ENCODE results near the gene SNED1.

The SNED1 gene

DNA sequence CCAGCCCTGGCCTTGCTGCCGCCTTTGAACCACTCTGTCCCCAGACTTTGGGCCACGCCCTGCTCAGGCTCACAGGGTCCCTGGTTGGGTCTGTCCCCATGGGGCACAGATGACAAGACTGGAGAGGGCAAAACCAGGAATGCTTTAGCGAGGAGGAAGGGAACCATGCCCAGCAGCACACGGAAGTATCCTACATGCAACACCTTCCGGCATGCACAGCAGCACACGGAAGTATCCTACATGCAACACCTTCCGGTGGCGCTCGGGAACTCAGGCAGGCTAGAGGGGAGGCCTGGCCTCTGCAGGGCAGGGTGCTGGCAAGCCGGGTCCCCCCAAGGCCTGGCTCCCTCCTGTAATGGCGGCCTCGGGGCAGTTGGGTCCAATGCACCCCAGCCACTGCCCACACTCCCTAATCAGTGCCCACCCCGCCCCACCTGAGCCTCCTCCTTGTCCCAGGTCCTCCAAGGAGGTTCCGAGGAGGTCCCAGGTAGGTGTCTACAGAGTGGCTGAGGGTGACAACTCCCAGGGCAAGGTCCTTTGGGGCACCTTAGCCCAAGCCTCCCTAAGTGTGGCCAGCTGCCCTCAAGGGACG, 33.6 kb upstream of the SNED1 start:
- ChIA-PET POLR2A (no interaction called here), CTCF (interaction anchor here (1.3 kb wide), 1 partner anchor 19 kb away, joined by 3 read pairs; no protein-coding TSS in a partner anchor)
- TF ChIP-seq, protein P1, sequence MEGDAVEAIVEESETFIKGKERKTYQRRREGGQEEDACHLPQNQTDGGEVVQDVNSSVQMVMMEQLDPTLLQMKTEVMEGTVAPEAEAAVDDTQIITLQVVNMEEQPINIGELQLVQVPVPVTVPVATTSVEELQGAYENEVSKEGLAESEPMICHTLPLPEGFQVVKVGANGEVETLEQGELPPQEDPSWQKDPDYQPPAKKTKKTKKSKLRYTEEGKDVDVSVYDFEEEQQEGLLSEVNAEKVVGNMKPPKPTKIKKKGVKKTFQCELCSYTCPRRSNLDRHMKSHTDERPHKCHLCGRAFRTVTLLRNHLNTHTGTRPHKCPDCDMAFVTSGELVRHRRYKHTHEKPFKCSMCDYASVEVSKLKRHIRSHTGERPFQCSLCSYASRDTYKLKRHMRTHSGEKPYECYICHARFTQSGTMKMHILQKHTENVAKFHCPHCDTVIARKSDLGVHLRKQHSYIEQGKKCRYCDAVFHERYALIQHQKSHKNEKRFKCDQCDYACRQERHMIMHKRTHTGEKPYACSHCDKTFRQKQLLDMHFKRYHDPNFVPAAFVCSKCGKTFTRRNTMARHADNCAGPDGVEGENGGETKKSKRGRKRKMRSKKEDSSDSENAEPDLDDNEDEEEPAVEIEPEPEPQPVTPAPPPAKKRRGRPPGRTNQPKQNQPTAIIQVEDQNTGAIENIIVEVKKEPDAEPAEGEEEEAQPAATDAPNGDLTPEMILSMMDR (IDR thresholded peaks at IDR 0.05; ENCODE audit: control extremely low read depth, extremely low read depth, low read depth, missing control alignments), result no peak
- DNase-seq (ENCODE audit: extremely low spot score), result no peak

DNA sequence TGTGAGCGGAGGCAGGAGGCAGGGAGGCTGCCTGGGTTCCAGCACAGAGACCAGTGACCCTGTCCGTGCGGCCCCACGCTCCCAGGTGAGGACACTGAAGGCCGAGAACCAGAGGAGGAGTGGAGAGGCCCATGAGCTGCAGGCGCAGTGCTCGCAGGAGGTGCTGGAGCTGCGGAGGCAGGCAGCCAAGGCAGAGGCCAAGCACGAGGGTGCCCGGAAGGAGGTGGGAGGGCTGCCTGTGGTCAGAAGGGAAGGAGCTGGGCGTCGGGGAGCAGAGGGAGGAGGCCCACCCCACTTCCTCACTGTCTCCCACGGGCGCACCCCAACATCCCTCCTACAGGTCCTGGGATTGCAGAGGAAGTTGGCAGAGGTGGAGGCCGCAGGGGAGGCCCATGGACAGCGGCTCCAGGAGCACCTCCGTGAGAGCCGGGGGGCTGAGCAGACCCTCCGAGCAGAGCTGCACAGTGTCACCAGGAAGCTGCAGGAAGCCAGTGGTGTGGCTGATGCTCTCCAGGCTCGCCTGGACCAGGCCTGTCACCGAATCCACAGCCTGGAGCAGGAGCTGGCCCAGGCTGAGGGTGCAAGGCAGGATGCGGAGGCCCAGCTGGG, 33.0 kb upstream of the SNED1 start:
- POLR2A ChIA-PET, result no interaction called here

DNA sequence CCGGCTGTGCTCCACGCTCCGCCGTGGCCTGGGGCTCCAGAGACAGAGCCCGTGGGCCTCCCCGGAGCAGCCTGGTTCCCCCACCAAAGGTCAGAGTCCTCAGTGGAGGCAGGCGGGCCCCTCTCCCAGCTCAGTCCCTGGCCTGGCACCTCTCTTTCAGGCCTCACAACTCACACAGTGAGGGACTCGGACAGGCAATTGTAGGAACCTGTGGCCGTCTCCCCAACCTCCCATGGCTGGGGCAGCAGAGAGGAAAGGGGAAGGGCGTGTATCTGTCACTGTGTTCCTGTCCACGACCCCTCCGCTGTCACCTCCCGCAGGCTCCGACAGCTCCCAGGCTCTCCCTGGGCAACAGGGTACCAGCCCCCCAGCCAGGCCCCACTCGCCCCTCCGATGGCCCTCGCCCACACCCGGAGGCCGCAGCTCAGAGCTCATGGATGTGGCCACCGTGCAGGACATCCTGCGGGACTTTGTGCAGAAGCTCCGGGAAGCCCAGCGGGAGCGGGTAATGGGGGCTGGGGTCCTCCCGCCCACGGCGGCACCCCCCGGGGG, 32.4 kb upstream of the SNED1 start:
- DNase-seq (ENCODE audit: extremely low spot score), result no peak
- POLR2A ChIA-PET, result no interaction called here
- TF ChIP-seq, protein P1 (IDR thresholded peaks at IDR 0.05; ENCODE audit: control extremely low read depth, extremely low read depth, low read depth, missing control alignments), result no peak
- CTCF ChIA-PET, result interaction anchor here (1.3 kb wide), 1 partner anchor 18 kb away, joined by 3 read pairs; no protein-coding TSS in a partner anchor

More for the DNA sequence above, 33.0 kb upstream of the SNED1 start:
- DNase-seq (ENCODE audit: extremely low spot score), result no peak
- TF ChIP-seq, protein P1 (IDR thresholded peaks at IDR 0.05; ENCODE audit: control extremely low read depth, extremely low read depth, low read depth, missing control alignments), result no peak
- CTCF ChIA-PET, result interaction anchor here (1.3 kb wide), 1 partner anchor 18 kb away, joined by 3 read pairs; no protein-coding TSS in a partner anchor

GRCh38 chr2:240966457-240966905, 31.9 kb upstream of the SNED1 start:
- TF ChIP-seq, protein P1 (IDR thresholded peaks at IDR 0.05; ENCODE audit: control extremely low read depth, extremely low read depth, low read depth, missing control alignments), result no peak
- DNase-seq (ENCODE audit: extremely low spot score), result no peak
- ChIA-PET POLR2A (no interaction called here), CTCF (no interaction called here)

GRCh38 chr2:240966906-240967680, 31.3 kb upstream of the SNED1 start:
- ChIA-PET POLR2A (no interaction called here), CTCF (no interaction called here)
- TF ChIP-seq, protein P1 (IDR thresholded peaks at IDR 0.05; ENCODE audit: control extremely low read depth, extremely low read depth, low read depth, missing control alignments), result no peak
- no peak for DNase-seq (ENCODE audit: extremely low spot score)
